K562 (cell line): ENCODE data around the gene ENDOU. TPM values are rescaled to one million over a fixed set of nuclear protein-coding genes. Genes with fewer than 3 reads are reported as not detected.

ENCODE experiments used
- AFF1 ChIP-seq, 2 experiments: fragments of 450-650 bp; IDR thresholded peaks; 2 replicates each; pipeline ENCODE4 v1.6.1; 2018; ENCODE audit warnings: mild to moderate bottlenecking in 2 of 2, low read depth in 1 of 2; ENCODE audit not compliant: partially characterized antibody in 2 of 2
- BHLHE40 ChIP-seq: IDR thresholded peaks from 2 replicates; pipeline ENCODE4 v1.6.1; 2011; ENCODE audit warnings: low read length, improper control_type of control experiment
- CBX1 ChIP-seq: sonication (generic); IDR thresholded peaks from 2 replicates; pipeline ENCODE4 v1.6.1; 2016; ENCODE audit warnings: antibody characterized with exemption, low read depth, mild to moderate bottlenecking
- ELF4 ChIP-seq: fragments of 450-650 bp; formaldehyde crosslinking; IDR thresholded peaks from 2 replicates; pipeline ENCODE4 v1.4.0; 2022; ENCODE audit warnings: missing genetic modification characterization
- IRF1 ChIP-seq: sonication (generic); formaldehyde crosslinking; IDR thresholded peaks from 2 replicates; pipeline ENCODE4 v1.8.0; 2022; ENCODE audit warnings: missing genetic modification reagents, mild to moderate bottlenecking, borderline replicate concordance
- LCOR ChIP-seq: sonication (generic); formaldehyde crosslinking; IDR thresholded peaks from 2 replicates; pipeline ENCODE4 v1.8.0; 2022; ENCODE audit warnings: mild to moderate bottlenecking, missing genetic modification reagents
- MBD1 ChIP-seq: fragments of 250-450 bp; sonication (Bioruptor Pico); IDR thresholded peaks from 2 replicates; pipeline ENCODE4 v1.8.0; 2022; ENCODE audit warnings: inconsistent platforms
- MYBL2 ChIP-seq, 2 experiments: fragments of 450-650 bp in 1 of 2; sonication (generic) in 1 of 2; formaldehyde crosslinking in 1 of 2; IDR thresholded peaks; 2 replicates each; pipeline versions ENCODE4 v1.6.1 to v1.8.1; 2017 to 2022; ENCODE audit warnings: borderline replicate concordance in 1 of 2, inconsistent platforms in 1 of 2, low read depth in 1 of 2, mild to moderate bottlenecking in 1 of 2, missing genetic modification reagents in 1 of 2, moderate library complexity in 1 of 2
- NELFE ChIP-seq: IDR thresholded peaks from 2 replicates; pipeline ENCODE4 v1.6.1; 2011; ENCODE audit warnings: mild to moderate bottlenecking; ENCODE audit not compliant: insufficient read depth, insufficient read length
- PRPF4 ChIP-seq: fragments of 200-400 bp; formaldehyde crosslinking; IDR thresholded peaks from one replicate; pipeline ENCODE4 v1.6.1; 2017; ENCODE audit warnings: low read length, low read depth, mild to moderate bottlenecking; ENCODE audit not compliant: insufficient read depth, poor library complexity, severe bottlenecking
- RBM17 ChIP-seq: fragments of 200-400 bp; formaldehyde crosslinking; IDR thresholded peaks from 2 replicates; pipeline ENCODE4 v1.6.1; 2017; ENCODE audit warnings: low read depth, mild to moderate bottlenecking, low read length, borderline replicate concordance
- SAFB2 ChIP-seq: fragments of 200-400 bp; formaldehyde crosslinking; IDR thresholded peaks from 2 replicates; pipeline ENCODE4 v1.6.1; 2018; ENCODE audit warnings: borderline replicate concordance, low read length, low read depth, moderate library complexity; ENCODE audit not compliant: severe bottlenecking
- YBX1 ChIP-seq: fragments of 450-650 bp; IDR thresholded peaks from 2 replicates; pipeline ENCODE4 v1.7.1; 2016; ENCODE audit warnings: mild to moderate bottlenecking
- ZFP91 ChIP-seq: sonication (generic); formaldehyde crosslinking; IDR thresholded peaks from 2 replicates; pipeline ENCODE4 v1.8.0; 2022; ENCODE audit warnings: mild to moderate bottlenecking, missing genetic modification reagents
- ZNF436 ChIP-seq: fragments of 250-450, 450-650 bp; sonication (Bioruptor Pico); formaldehyde crosslinking; IDR thresholded peaks from 2 replicates; pipeline ENCODE4 v1.7.0; 2020; ENCODE audit warnings: mild to moderate bottlenecking
- polyA plus RNA-seq, 8 experiments: library from polyadenylated mRNA; depleted of rRNA in 4 of 8; stranded (reverse) in 5 of 8; unstranded in 3 of 8; fragments of >200 nt; fragmentation: Nextera tagmentation in 2 of 8; fragmentation: Illumina TruSeq in 1 of 8; extraction: Ambion mirVana in 2 of 8; extraction: Trizol in 1 of 8; gene quantifications; 2 replicates each; pipeline versions ENCODE4 v1.2.1 to v1.2.3, GENCODE V29; 2011 to 2014; ENCODE audit warnings: inconsistent platforms in 1 of 8, missing spikeins in 1 of 8
- total RNA-seq, 7 experiments: library from RNA; depleted of rRNA in 6 of 7; stranded (reverse); fragments of >200 nt in 6 of 7; fragmentation: Illumina TruSeq in 2 of 7; extraction: Trizol in 2 of 7; gene quantifications; 2 replicates each; pipeline versions ENCODE4 v1.2.1 to v1.2.3, GENCODE V29; 2011 to 2021; ENCODE audit warnings: low replicate concordance in 1 of 7

ENDOU gene
- total and polyA plus RNA-seq, 9 of the 15 experiments (the other 6 are each of a cell fraction or from before 2014, with no cell fraction given): 0.03 TPM; not detected in 8

- 0 out of 2 replicates have a peak, but pooled peaks have one; percentile 26 for TF ChIP-seq ELF4 (CRISPR knock-in tag)
- no peak for TF ChIP-seq PRPF4
- TF ChIP-seq RBM17: no peak
- TF ChIP-seq CBX1: no peak; the same call in 1 of the 2 replicates
- TF ChIP-seq AFF1 (IDR thresholded peaks at IDR 0.05; ENCODE audit: low read depth in 1 of 2, partially characterized antibody in 2 of 2): peak in 1 of 2 experiments; percentile 29
- peak; percentile 33; the same call in 1 of the 2 replicates for TF ChIP-seq LCOR
- no peak for TF ChIP-seq YBX1
- TF ChIP-seq ZNF436: no peak
- TF ChIP-seq MBD1 (CRISPR knock-in tag): no peak
- TF ChIP-seq MYBL2 (IDR thresholded peaks at IDR 0.05; ENCODE audit: low read depth): no peak
- TF ChIP-seq MYBL2 (CRISPR knock-in tag; IDR thresholded peaks at IDR 0.05; ENCODE audit: borderline replicate concordance): no peak
- no peak for TF ChIP-seq IRF1 (CRISPR knock-in tag)
- no peak for TF ChIP-seq NELFE
- TF ChIP-seq BHLHE40: peak; percentile 86
- TF ChIP-seq ZFP91 (CRISPR knock-in tag): no peak
- TF ChIP-seq SAFB2: no peak
These were observed 19.5 kb downstream of the ENDOU start, which contains the start of gene RPAP3 (continued) for GRCh38 chr12:47705566-47706425.
